Lower lobe of right lung (tissue), 2 donors: ENCODE results near the gene OST4. TPM values are rescaled to one million over a fixed set of nuclear protein-coding genes. Genes with fewer than 3 reads are reported as not detected.

Experiments used
- ATAC-seq, 2 donors: fragments of 200-7000 bp; cut with Tn5 transposase; one replicate each; pipeline ENCODE4 v1.9.1; 2020 to 2022; ENCODE audit warnings: mild to moderate bottlenecking in 2 of 2, moderate library complexity in 2 of 2
- DNase-seq: peaks from one replicate; pipeline ENCODE4 v3.0.0-alpha.2; 2020
- H3K27ac ChIP-seq: fragments of 200-600 bp; one replicate; pipeline ENCODE4 v1.8.0; 2022
- H3K27me3 ChIP-seq: fragments of 200-600 bp; one replicate; pipeline ENCODE4 v1.8.0; 2022; ENCODE audit warnings: low read depth
- H3K36me3 ChIP-seq: fragments of 200-600 bp; one replicate; pipeline ENCODE4 v1.8.0; 2022; ENCODE audit warnings: mild to moderate bottlenecking
- H3K4me1 ChIP-seq: fragments of 200-600 bp; one replicate; pipeline ENCODE4 v1.8.0; 2022
- H3K4me3 ChIP-seq: fragments of 200-600 bp; one replicate; pipeline ENCODE4 v1.8.0; 2022; ENCODE audit warnings: mild to moderate bottlenecking
- H3K9me3 ChIP-seq: fragments of 200-600 bp; one replicate; pipeline ENCODE4 v1.8.0; 2022
- CTCF ChIP-seq: fragments of 200-600 bp; IDR thresholded peaks from one replicate; pipeline ENCODE4 v1.8.0; 2022; ENCODE audit warnings: antibody characterized with exemption, mild to moderate bottlenecking
- intact Hi-C: fragments of 100-400 bp; cut with DNase I; formaldehyde crosslinking; loops from one replicate; pipeline ENCODE4 v1.11.0; 2022
- total RNA-seq: library from RNA; stranded (reverse); fragmentation: NEBNext Ultra II Directional; extraction: Animal tissue kit (Norgen Biotek cat#: 25700); gene quantifications from one replicate; pipeline ENCODE4 v1.2.1, GENCODE V29; 2021
- donor health status: DM: no; HTN: yes; CAD: no; lungs with severe emphysema.

OST4 gene
- total RNA-seq, 1 donor from 2014 or later = 243 TPM

DNA sequence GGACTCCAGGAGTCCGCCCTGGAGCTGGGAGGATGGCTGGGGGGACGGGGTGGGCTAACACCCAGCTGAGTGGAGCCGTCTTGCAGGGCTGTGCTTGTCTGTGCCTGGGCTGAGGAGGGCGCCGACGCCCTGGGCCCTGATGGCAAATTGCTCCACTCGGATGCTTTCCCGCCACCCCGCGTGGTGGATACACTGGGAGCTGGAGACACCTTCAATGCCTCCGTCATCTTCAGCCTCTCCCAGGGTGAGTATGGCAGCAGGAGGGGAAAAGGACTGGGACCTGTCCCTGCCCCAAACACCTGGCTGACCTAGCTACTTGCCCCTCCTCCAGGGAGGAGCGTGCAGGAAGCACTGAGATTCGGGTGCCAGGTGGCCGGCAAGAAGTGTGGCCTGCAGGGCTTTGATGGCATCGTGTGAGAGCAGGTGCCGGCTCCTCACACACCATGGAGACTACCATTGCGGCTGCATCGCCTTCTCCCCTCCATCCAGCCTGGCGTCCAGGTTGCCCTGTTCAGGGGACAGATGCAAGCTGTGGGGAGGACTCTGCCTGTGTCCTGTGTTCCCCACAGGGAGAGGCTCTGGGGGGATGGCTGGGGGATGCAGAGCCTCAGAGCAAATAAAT, 28.0 kb upstream of the OST4 start:
- Histone ChIP-seq H3K27me3 (no peaks in the 10 kb centered on the region), H3K4me3 (no peak overlapping the region), H3K27ac (no peak overlapping the region), H3K36me3 (no peaks in the 10 kb centered on the region), H3K4me1 (peaks cover 16% of the 10 kb centered on the region), H3K9me3 (no peaks in the 10 kb centered on the region)
- no peak for TF ChIP-seq CTCF
- intact Hi-C loops = no loop called here
- no peak for DNase-seq
- ATAC-seq = no peak

DNA sequence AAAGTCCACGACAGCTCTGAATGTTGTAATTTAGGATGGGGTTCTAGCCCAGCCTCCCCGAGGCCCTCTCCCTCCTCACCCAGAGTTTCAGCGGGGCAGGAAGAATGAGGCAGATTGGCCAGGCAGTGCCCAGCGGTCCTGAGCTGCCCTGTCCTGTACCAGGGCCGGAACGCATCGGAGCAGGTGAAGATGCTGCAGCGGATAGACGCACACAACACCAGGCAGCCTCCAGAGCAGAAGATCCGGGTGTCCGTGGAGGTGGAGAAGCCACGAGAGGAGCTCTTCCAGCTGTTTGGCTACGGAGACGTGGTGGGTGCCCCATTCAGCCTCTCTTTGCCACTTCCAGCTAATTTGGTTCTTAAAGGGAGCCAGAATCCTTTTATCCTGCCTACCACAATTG, 25.9 kb upstream of the OST4 start:
- no peak overlapping the region for H3K4me3 ChIP-seq
- H3K36me3 ChIP-seq = no peaks in the 10 kb centered on the region
- H3K4me1 ChIP-seq = peaks cover 16% of the 10 kb centered on the region
- ATAC-seq (no peak), DNase-seq (no peak)
- no peaks in the 10 kb centered on the region for H3K27me3 ChIP-seq
- no peak overlapping the region for H3K27ac ChIP-seq
- no peak for TF ChIP-seq CTCF
- intact Hi-C loops = no loop called here
- no peaks in the 10 kb centered on the region for H3K9me3 ChIP-seq

GRCh38 chr2:27096748-27097297, 25.4 kb upstream of the OST4 start:
- H3K4me3 ChIP-seq = no peak overlapping the region
- no peak for TF ChIP-seq CTCF
- H3K4me1 ChIP-seq = peaks cover 16% of the 10 kb centered on the region
- intact Hi-C loops = no loop called here
- ATAC-seq (peak in 1 of 2 donors; percentile 13), DNase-seq (no peak)
- H3K36me3 ChIP-seq = no peaks in the 10 kb centered on the region
- no peak overlapping the region for H3K27ac ChIP-seq
- H3K9me3 ChIP-seq = no peaks in the 10 kb centered on the region
- H3K27me3 ChIP-seq = no peaks in the 10 kb centered on the region

GRCh38 chr2:27095745-27096651, 24.5 kb upstream of the OST4 start:
- no peaks in the 10 kb centered on the region for H3K36me3 ChIP-seq
- DNase-seq (peak; percentile 67), ATAC-seq (peak; percentile 79 to 91)
- TF ChIP-seq CTCF = no peak
- H3K27ac ChIP-seq = peak overlapping the region; percentile 1
- peaks cover 16% of the 10 kb centered on the region for H3K4me1 ChIP-seq
- intact Hi-C loops = no loop called here
- no peaks in the 10 kb centered on the region for H3K9me3 ChIP-seq
- H3K4me3 ChIP-seq = peak overlapping the region; percentile 48
- H3K27me3 ChIP-seq = no peaks in the 10 kb centered on the region

DNA sequence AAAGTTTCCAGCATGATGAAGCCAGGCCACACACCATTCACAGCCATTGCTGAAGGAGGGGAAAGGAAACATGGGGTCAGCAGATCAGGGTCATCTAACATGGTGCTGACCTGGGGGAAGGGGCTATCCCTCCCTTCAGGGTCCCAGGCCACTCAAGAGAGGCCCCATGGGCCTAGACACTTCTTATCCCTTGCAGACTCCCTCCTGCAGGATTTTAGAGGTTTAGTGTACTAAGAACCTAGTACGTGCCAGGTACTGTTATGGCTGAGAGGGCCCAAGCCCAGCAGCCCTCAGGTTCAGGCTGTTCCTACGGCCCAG, 23.9 kb upstream of the OST4 start:
- intact Hi-C loops = no loop called here
- ATAC-seq = no peak
- DNase-seq = no peak
- no peak for TF ChIP-seq CTCF
- H3K4me3 ChIP-seq = no peak overlapping the region
- H3K27ac ChIP-seq = no peak overlapping the region
- no peaks in the 10 kb centered on the region for H3K9me3 ChIP-seq
- peaks cover 16% of the 10 kb centered on the region for H3K4me1 ChIP-seq
- H3K36me3 ChIP-seq = no peaks in the 10 kb centered on the region
- H3K27me3 ChIP-seq = no peaks in the 10 kb centered on the region
